Measurements from ENCODE around the gene CLINT1.

The CLINT1 gene

DNA sequence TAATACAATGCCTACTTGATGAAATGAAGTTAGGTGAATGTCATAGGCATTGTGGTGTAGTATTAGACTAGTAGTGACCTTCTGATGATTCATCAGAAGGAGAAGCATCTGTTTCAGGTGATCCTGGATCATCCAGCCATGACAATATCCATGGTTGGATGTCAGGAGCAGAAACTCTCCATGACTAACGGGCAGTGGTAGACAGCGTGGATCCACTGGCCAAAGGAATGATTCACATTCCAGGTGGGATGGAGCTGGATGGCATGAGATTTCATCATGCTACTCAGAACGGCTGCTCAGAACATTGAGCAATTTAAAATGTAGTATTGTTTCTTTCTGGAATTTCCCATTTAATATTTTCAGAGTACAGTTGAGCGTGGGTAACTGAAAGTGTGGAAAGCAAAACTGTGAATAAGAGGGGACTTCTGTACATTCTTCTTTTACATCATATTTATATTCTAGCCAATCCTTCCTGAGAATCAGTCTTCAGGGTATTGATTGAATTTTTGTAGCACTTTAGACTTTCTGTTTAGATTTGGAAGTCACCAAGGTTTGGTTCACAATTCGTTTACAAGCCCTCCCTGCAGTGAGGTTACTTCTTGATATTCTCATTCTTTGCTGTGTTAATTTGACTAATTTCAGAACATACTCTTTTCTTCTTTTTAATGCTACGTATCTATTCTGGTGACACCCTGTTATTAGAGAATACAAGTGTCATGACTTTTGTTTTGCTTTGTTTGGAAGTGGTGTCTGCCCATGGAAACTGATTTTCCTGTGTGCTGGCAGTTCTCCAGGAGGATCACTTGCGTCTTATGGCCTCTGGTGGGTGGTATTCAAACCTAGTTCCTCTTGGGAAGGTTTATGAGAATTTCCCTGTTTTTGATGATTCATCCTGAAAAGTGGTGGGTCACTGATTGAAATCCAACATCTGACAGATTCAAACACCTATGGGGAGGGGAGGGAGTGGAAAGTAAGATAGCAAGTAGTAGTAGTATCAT, 12.2 kb upstream of the CLINT1 start:
- Histone ChIP-seq H3K27ac (no peak overlapping the region), H3K4me3 (no peak overlapping the region)
- DNase-seq (ENCODE audit: low spot score), result no peak
- no peak for TF ChIP-seq CTCF (IDR thresholded peaks at IDR 0.05)

DNA sequence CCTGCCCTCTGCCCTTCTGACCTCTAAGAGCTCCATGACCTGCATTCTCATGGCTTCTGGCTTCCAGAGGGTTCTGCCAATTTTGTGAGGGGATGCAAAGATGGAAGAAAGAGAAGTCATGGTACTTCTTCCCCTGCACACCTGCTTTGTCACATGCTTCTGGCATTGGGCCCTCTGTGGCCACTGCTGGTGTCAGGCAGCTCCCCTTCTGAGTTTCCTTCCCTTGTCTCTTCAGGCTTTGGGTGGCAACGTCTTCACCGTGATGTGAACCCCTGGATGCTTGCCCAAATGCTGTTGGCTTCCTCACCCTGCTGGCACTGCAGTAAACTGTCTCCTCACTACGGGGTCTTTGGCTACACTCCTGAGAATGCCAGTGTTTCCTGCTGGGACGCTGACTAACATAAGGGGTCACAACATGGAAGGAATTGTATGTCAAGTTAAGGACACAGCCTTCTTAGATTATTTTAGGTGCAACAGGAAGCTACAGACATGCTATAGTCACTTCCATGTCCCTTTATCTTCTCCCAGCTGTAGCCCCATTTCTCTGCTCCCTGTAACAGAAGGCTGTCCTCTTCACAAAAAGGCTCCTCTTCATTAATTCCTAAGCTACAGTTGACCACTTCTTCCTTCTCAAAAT, 8.9 kb upstream of the CLINT1 start:
- Histone ChIP-seq H3K4me3 (no peak overlapping the region), H3K27ac (no peak overlapping the region)
- no peak for TF ChIP-seq CTCF (IDR thresholded peaks at IDR 0.05)
- no peak for DNase-seq (ENCODE audit: low spot score)

DNA sequence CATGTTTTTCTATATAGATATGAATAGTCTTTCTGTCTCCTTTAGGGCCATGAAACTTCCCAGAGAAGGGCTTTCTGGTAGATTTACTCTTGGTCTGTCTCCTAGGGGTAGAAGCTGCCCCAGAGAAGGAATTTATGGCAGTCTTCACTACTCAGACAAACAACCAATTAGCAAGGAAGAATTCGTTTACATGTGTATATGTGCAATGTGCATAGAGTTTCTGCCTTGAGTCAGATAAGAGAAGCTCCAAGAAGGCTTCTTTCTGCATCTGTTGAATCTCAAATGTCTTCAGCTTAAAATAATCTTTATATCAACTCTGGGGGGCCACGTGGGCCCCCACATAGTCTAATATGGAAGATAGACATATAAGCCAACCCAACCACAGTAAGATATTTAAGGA, 7.6 kb upstream of the CLINT1 start:
- DNase-seq (ENCODE audit: low spot score), result no peak
- Histone ChIP-seq H3K4me3 (no peak overlapping the region), H3K27ac (no peak overlapping the region)
- TF ChIP-seq CTCF (IDR thresholded peaks at IDR 0.05), result no peak

- Histone ChIP-seq H3K27ac (no peak overlapping the region), H3K4me3 (no peak overlapping the region)
- no peak for TF ChIP-seq CTCF (IDR thresholded peaks at IDR 0.05)
- DNase-seq (ENCODE audit: low spot score), result no peak
Observed at GRCh38 chr5:157865781-157866180, 6.8 kb upstream of the CLINT1 start.

DNA sequence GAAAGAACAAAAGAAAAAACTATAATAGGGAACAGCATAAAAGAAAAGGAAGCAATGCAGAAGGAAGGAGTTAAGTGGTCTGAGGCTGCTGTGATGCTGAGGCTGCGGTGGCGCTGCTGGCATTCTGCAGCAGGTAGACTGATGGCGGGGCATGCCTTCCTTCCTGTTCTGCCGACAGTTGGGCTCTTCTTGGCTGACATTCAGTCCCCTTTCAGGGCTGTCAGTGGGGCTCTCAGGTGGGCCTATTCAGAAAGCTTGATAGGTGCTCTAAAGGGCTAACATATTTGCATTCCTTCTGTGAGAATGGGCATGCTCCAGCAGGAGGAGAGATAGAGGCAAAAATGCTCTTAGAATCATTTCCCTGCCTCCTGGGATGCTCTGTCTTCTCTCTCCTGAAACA, 5.1 kb upstream of the CLINT1 start:
- no peak for DNase-seq (ENCODE audit: low spot score)
- Histone ChIP-seq H3K4me3 (no peak overlapping the region), H3K27ac (no peak overlapping the region)
- no peak for TF ChIP-seq CTCF (IDR thresholded peaks at IDR 0.05)

DNA sequence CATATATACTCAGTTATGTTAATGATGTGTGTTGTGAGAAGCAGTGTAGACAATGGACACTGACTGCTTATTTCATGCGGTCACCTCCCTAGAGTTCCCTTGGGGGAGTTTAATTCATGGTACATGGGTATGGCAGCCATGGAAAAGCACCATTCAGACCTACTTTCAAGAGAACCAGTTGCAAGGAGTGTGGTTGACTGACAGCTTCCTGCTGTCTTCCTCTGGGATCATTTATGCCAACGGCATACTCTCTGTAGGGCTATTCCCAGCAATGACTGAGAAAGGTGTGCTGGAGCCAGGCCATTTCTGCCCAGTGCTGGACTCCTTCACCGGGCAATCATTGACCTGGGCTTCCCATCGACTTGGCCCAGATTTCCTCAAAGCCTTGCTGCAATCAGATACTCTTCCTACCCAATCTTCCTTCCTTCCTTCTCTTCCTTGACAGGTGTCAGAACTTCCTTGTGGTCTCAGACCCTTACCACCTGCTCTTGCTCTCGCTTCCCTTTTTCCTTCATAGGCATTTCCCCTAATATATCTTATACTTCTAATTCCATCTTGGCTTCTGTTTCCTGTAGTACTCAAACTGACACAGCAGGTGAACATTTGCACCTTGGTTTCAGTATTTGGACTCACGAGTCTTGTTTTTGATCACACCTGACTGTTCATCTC, 3.4 kb upstream of the CLINT1 start:
- no peak for TF ChIP-seq CTCF (IDR thresholded peaks at IDR 0.05)
- Histone ChIP-seq H3K4me3 (no peak overlapping the region), H3K27ac (no peak overlapping the region)
- no peak for DNase-seq (ENCODE audit: low spot score)

All from coronary artery (tissue), 2 donors.